GM23338 (cell line): ENCODE results near the gene CYSLTR1. TPM values are rescaled to one million over a fixed set of nuclear protein-coding genes. Genes with fewer than 3 reads are reported as not detected.

Experiments used
- ATAC-seq: fragments of 200-7000 bp; cut with Tn5 transposase; 3 replicates; pipeline ENCODE4 v1.9.1; 2020
- DNase-seq: peaks from one replicate; pipeline ENCODE4 v3.0.0-alpha.2; 2015; ENCODE audit warnings: low spot score
- H2AFZ ChIP-seq: fragments of 200-600 bp; sonication (generic); 2 replicates; pipeline ENCODE4 v1.8.0; 2016; ENCODE audit warnings: antibody characterized with exemption, mild to moderate bottlenecking, moderate library complexity
- H3F3A ChIP-seq: fragments of 200-600 bp; sonication (generic); replicated peaks from 2 replicates; pipeline ENCODE4 v1.8.0; 2017; ENCODE audit warnings: antibody characterized with exemption, mixed run types, low read depth
- H3K27ac ChIP-seq: fragments of 200-600 bp; sonication (generic); 2 replicates; pipeline ENCODE4 v1.6.1; 2016; ENCODE audit warnings: low read depth
- H3K27me3 ChIP-seq: fragments of 200-600 bp; sonication (generic); 2 replicates; pipeline ENCODE4 v1.8.0; 2016; ENCODE audit warnings: mild to moderate bottlenecking, mixed run types, moderate library complexity; ENCODE audit not compliant: insufficient read depth
- H3K36me3 ChIP-seq: fragments of 200-600 bp; sonication (generic); 2 replicates; pipeline ENCODE4 v1.8.0; 2016; ENCODE audit warnings: mild to moderate bottlenecking; ENCODE audit not compliant: insufficient read depth
- H3K4me1 ChIP-seq: fragments of 200-600 bp; sonication (generic); 2 replicates; pipeline ENCODE4 v1.8.0; 2016; ENCODE audit warnings: mild to moderate bottlenecking, moderate library complexity; ENCODE audit not compliant: insufficient read depth
- H3K4me2 ChIP-seq: fragments of 200-600 bp; sonication (generic); 2 replicates; pipeline ENCODE4 v1.7.1; 2017; ENCODE audit warnings: mixed run types
- H3K4me3 ChIP-seq: fragments of 200-600 bp; sonication (generic); 2 replicates; pipeline ENCODE4 v1.6.1; 2016; ENCODE audit warnings: mixed run types
- H3K79me2 ChIP-seq: fragments of 200-600 bp; sonication (generic); replicated peaks from 2 replicates; pipeline ENCODE4 v1.8.0; 2017; ENCODE audit warnings: mild to moderate bottlenecking; ENCODE audit not compliant: insufficient read depth
- H3K9me2 ChIP-seq: fragments of 200-600 bp; sonication (generic); 2 replicates; pipeline ENCODE4 v1.8.0; 2017; ENCODE audit not compliant: insufficient read depth
- H4K20me1 ChIP-seq: fragments of 200-600 bp; sonication (generic); replicated peaks from 2 replicates; pipeline ENCODE4 v1.8.0; 2017; ENCODE audit warnings: mild to moderate bottlenecking; ENCODE audit not compliant: insufficient read depth
- H3K27ac Mint-ChIP-seq: 2 replicates; pipeline ENCODE4 v1.8.0; 2020; ENCODE audit warnings: inconsistent platforms, mild to moderate bottlenecking, moderate library complexity, mixed read lengths
- H3K27me3 Mint-ChIP-seq: 3 replicates; pipeline ENCODE4 v1.8.0; 2022; ENCODE audit warnings: low read depth, mild to moderate bottlenecking, moderate library complexity, mixed read lengths, inconsistent platforms; ENCODE audit not compliant: insufficient read depth, poor library complexity
- H3K36me3 Mint-ChIP-seq: 3 replicates; pipeline ENCODE4 v1.8.0; 2021; ENCODE audit warnings: low read depth, mild to moderate bottlenecking, inconsistent platforms, moderate library complexity, mixed read lengths
- H3K4me1 Mint-ChIP-seq: 3 replicates; pipeline ENCODE4 v1.8.0; 2020; ENCODE audit warnings: mild to moderate bottlenecking, inconsistent platforms, mixed read lengths
- H3K4me3 Mint-ChIP-seq: 3 replicates; pipeline ENCODE4 v1.8.0; 2021; ENCODE audit warnings: moderate library complexity, mild to moderate bottlenecking, inconsistent platforms, mixed read lengths
- H3K9me3 Mint-ChIP-seq: 3 replicates; pipeline ENCODE4 v1.8.0; 2020; ENCODE audit warnings: moderate library complexity, mild to moderate bottlenecking, inconsistent platforms, mixed read lengths
- EZH2 ChIP-seq: fragments of 200-600 bp; sonication (generic); IDR thresholded peaks from one replicate; pipeline ENCODE4 v1.8.0; 2017; ENCODE audit warnings: antibody characterized with exemption, mild to moderate bottlenecking, low read depth; ENCODE audit not compliant: unreplicated experiment
- EZH2phosphoT487 ChIP-seq: fragments of 200-600 bp; sonication (generic); IDR thresholded peaks from one replicate; pipeline ENCODE4 v1.8.1; 2018; ENCODE audit warnings: antibody characterized with exemption; ENCODE audit not compliant: unreplicated experiment
- JUNB ChIP-seq: IDR thresholded peaks from one replicate; pipeline ENCODE4 v1.6.1; 2016; ENCODE audit warnings: antibody characterized with exemption; ENCODE audit not compliant: unreplicated experiment
- NANOG ChIP-seq: IDR thresholded peaks from 2 replicates; pipeline ENCODE4 v1.6.1; 2016; ENCODE audit warnings: antibody characterized with exemption, borderline replicate concordance
- POLR2AphosphoS5 ChIP-seq: IDR thresholded peaks from 2 replicates; pipeline ENCODE4 v1.6.1; 2016; ENCODE audit warnings: antibody characterized with exemption, low read depth
- ZNF114 ChIP-seq: fragments of 250-450 bp; sonication (Bioruptor Pico); IDR thresholded peaks from 2 replicates; pipeline ENCODE4 v1.5.0; 2020; ENCODE audit warnings: mild to moderate bottlenecking, moderate library complexity
- ZNF331 ChIP-seq: fragments of 250-450 bp; sonication (Bioruptor Pico); IDR thresholded peaks from 2 replicates; pipeline ENCODE4 v1.5.0; 2020; ENCODE audit warnings: low read depth, mild to moderate bottlenecking, moderate library complexity
- polyA plus RNA-seq: library from polyadenylated mRNA; unstranded; fragments of >200 nt; fragmentation: Nextera tagmentation; extraction: Ambion mirVana; gene quantifications from 2 replicates; pipeline ENCODE4 v1.2.1, GENCODE V29; 2016
- total RNA-seq: library from RNA; depleted of rRNA; stranded (reverse); fragments of >200 nt; shearing (Covaris generic); gene quantifications from 2 replicates; pipeline ENCODE4 v1.2.3, GENCODE V29; 2014
- TF ChIP-seq, protein P1 (sequence below): fragments of 250-450 bp; sonication (Bioruptor Pico); IDR thresholded peaks from 2 replicates; pipeline ENCODE4 v1.5.0; 2020; ENCODE audit warnings: mild to moderate bottlenecking, moderate library complexity
- TF ChIP-seq, protein P2 (sequence below): IDR thresholded peaks from 2 replicates; pipeline ENCODE4 v1.6.1; 2016; ENCODE audit warnings: antibody characterized with exemption
- TF ChIP-seq, protein P3 (sequence below): IDR thresholded peaks from one replicate; pipeline ENCODE4 v1.6.1; 2018; ENCODE audit warnings: antibody characterized with exemption; ENCODE audit not compliant: unreplicated experiment

CYSLTR1 gene
- total and polyA plus RNA-seq, 2 experiments from 2014 or later, result not detected

DNA sequence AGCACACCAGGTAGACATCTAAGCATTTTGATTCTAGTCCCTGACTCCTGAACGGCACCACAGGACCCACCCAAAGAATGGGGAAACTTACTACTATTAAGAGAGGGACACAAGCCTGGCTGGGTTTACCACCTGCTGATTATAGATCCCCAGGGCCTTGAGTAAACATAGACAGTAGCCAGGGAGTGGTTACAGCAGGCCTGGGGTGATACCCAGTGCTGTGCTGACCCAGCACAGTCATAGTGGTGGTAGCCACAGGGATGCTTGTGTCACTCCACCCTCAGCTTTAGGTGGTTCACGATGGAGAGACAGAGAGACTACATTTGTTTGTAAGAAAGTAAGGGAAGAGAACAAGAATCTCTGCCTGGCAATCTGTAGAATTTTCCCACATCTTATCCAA is 11.7 kb downstream of the CYSLTR1 start (continued):
- TF ChIP-seq, protein P1, sequence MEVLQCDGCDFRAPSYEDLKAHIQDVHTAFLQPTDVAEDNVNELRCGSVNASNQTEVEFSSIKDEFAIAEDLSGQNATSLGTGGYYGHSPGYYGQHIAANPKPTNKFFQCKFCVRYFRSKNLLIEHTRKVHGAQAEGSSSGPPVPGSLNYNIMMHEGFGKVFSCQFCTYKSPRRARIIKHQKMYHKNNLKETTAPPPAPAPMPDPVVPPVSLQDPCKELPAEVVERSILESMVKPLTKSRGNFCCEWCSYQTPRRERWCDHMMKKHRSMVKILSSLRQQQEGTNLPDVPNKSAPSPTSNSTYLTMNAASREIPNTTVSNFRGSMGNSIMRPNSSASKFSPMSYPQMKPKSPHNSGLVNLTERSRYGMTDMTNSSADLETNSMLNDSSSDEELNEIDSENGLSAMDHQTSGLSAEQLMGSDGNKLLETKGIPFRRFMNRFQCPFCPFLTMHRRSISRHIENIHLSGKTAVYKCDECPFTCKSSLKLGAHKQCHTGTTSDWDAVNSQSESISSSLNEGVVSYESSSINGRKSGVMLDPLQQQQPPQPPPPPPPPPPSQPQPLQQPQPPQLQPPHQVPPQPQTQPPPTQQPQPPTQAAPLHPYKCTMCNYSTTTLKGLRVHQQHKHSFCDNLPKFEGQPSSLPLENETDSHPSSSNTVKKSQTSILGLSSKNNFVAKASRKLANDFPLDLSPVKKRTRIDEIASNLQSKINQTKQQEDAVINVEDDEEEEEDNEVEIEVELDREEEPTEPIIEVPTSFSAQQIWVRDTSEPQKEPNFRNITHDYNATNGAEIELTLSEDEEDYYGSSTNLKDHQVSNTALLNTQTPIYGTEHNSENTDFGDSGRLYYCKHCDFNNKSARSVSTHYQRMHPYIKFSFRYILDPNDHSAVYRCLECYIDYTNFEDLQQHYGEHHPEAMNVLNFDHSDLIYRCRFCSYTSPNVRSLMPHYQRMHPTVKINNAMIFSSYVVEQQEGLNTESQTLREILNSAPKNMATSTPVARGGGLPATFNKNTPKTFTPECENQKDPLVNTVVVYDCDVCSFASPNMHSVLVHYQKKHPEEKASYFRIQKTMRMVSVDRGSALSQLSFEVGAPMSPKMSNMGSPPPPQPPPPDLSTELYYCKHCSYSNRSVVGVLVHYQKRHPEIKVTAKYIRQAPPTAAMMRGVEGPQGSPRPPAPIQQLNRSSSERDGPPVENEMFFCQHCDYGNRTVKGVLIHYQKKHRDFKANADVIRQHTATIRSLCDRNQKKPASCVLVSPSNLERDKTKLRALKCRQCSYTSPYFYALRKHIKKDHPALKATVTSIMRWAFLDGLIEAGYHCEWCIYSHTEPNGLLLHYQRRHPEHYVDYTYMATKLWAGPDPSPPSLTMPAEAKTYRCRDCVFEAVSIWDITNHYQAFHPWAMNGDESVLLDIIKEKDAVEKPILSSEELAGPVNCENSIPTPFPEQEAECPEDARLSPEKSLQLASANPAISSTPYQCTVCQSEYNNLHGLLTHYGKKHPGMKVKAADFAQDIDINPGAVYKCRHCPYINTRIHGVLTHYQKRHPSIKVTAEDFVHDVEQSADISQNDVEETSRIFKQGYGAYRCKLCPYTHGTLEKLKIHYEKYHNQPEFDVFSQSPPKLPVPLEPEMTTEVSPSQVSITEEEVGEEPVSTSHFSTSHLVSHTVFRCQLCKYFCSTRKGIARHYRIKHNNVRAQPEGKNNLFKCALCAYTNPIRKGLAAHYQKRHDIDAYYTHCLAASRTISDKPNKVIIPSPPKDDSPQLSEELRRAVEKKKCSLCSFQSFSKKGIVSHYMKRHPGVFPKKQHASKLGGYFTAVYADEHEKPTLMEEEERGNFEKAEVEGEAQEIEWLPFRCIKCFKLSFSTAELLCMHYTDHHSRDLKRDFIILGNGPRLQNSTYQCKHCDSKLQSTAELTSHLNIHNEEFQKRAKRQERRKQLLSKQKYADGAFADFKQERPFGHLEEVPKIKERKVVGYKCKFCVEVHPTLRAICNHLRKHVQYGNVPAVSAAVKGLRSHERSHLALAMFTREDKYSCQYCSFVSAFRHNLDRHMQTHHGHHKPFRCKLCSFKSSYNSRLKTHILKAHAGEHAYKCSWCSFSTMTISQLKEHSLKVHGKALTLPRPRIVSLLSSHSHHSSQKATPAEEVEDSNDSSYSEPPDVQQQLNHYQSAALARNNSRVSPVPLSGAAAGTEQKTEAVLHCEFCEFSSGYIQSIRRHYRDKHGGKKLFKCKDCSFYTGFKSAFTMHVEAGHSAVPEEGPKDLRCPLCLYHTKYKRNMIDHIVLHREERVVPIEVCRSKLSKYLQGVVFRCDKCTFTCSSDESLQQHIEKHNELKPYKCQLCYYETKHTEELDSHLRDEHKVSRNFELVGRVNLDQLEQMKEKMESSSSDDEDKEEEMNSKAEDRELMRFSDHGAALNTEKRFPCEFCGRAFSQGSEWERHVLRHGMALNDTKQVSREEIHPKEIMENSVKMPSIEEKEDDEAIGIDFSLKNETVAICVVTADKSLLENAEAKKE, result no peak
- TF ChIP-seq ZNF331, result no peak
- no peak for TF ChIP-seq ZNF114 (CRISPR knock-in tag)
- no peak for TF ChIP-seq JUNB
- TF ChIP-seq, protein P2, sequence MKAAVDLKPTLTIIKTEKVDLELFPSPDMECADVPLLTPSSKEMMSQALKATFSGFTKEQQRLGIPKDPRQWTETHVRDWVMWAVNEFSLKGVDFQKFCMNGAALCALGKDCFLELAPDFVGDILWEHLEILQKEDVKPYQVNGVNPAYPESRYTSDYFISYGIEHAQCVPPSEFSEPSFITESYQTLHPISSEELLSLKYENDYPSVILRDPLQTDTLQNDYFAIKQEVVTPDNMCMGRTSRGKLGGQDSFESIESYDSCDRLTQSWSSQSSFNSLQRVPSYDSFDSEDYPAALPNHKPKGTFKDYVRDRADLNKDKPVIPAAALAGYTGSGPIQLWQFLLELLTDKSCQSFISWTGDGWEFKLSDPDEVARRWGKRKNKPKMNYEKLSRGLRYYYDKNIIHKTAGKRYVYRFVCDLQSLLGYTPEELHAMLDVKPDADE, result no peak
- TF ChIP-seq NANOG, result no peak
- TF ChIP-seq EZH2, result no peak
- no peak for TF ChIP-seq POLR2AphosphoS5
- TF ChIP-seq EZH2phosphoT487, result no peak

DNA sequence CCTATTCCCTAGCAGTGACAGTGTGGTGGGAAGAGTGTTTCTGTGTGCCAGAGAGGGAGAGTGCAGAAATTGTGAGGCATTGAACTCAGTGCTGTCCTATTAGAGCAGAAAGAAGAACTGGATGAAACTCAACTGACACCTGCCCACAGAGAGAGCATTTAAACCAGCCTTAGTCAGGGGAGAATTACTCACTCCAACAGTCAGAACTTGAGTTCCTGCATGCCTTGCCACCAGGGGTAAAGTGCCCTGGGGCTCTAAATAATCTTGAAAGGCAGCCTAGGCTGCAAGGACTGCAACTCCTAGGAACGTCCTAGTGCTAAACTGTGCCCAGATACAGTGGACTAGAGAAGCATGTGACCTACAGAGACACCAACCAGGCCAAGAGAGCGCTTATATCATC is 12.8 kb downstream of the CYSLTR1 start:
- Histone ChIP-seq H2AFZ (no peak overlapping the region), H3K36me3 (no peaks in the 10 kb centered on the region), H3K9me2 (no peaks in the 10 kb centered on the region), H3K4me2 (no peak overlapping the region), H3K27me3 (no peaks in the 10 kb centered on the region), H3K4me3 (no peak overlapping the region), H3K4me1 (no peaks in the 10 kb centered on the region), H3K79me2 (no peaks in the 10 kb centered on the region), H4K20me1 (no peaks in the 10 kb centered on the region), H3K27ac (no peak overlapping the region), H3F3A (no peaks in the 10 kb centered on the region)
- Mint-ChIP-seq H3K27me3 (no peaks in the 10 kb centered on the region), H3K4me1 (no peaks in the 10 kb centered on the region; the same call in 2 of the 3 replicates), H3K9me3 (no peaks in the 10 kb centered on the region; the same call in 2 of the 3 replicates), H3K27ac (no peak overlapping the region), H3K36me3 (no peaks in the 10 kb centered on the region), H3K4me3 (no peak overlapping the region)
- no peak for DNase-seq
- no peak for ATAC-seq
- TF ChIP-seq, protein P3, sequence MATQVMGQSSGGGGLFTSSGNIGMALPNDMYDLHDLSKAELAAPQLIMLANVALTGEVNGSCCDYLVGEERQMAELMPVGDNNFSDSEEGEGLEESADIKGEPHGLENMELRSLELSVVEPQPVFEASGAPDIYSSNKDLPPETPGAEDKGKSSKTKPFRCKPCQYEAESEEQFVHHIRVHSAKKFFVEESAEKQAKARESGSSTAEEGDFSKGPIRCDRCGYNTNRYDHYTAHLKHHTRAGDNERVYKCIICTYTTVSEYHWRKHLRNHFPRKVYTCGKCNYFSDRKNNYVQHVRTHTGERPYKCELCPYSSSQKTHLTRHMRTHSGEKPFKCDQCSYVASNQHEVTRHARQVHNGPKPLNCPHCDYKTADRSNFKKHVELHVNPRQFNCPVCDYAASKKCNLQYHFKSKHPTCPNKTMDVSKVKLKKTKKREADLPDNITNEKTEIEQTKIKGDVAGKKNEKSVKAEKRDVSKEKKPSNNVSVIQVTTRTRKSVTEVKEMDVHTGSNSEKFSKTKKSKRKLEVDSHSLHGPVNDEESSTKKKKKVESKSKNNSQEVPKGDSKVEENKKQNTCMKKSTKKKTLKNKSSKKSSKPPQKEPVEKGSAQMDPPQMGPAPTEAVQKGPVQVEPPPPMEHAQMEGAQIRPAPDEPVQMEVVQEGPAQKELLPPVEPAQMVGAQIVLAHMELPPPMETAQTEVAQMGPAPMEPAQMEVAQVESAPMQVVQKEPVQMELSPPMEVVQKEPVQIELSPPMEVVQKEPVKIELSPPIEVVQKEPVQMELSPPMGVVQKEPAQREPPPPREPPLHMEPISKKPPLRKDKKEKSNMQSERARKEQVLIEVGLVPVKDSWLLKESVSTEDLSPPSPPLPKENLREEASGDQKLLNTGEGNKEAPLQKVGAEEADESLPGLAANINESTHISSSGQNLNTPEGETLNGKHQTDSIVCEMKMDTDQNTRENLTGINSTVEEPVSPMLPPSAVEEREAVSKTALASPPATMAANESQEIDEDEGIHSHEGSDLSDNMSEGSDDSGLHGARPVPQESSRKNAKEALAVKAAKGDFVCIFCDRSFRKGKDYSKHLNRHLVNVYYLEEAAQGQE, result no peak
- no peak for TF ChIP-seq JUNB
- no peak for TF ChIP-seq ZNF114 (CRISPR knock-in tag)
- TF ChIP-seq ZNF331, result no peak
